Measurements from ENCODE around the gene STAT3. TPM values are rescaled to one million over a fixed set of nuclear protein-coding genes. Genes with fewer than 3 reads are reported as not detected.

Gene STAT3
- total and polyA plus RNA-seq, 2 of the 13 experiments (the other 11 are each of a cell fraction or from before 2014, with no cell fraction given): 61.8 to 62.4 TPM

DNA sequence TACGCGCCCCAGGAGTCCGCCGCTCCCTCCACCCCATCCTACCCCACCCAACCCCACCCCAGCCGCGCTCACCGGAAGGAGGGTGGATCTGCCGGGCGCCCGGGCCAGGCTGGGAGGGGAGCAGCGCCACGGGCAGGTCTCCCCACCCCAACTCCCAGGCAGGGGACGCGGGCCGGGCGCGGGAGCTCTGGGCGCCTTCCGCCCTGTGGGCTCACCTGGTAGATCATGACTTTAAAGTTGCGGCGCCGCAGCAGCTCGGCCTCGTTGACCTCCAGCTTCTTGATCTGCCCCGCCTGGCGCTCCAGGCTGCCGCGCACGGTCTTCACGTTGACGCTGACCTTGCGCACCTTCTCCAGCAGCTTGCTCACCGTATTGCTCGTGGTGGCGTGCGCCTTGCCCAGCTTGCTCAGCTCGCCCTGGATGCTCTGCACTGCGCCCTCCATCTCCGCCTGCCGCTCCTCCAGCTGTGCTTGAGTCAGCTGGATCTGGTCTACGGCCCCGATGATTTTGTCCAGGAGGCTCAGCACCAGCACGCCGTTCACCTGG lies 34.2 kb upstream of the STAT3 start (continued):
- TF ChIP-seq ZNF333 (CRISPR knock-in tag; IDR thresholded peaks at IDR 0.05; ENCODE audit: borderline replicate concordance): peak; percentile 57; the same call in 1 of the 2 replicates
- peak; percentile 34 for TF ChIP-seq ZNF883 (CRISPR knock-in tag; IDR thresholded peaks at IDR 0.05; ENCODE audit: not compliant biosample characterization)
- TF ChIP-seq RXRA (CRISPR knock-in tag; IDR thresholded peaks at IDR 0.05): 0 out of 2 replicates have a peak, but pooled peaks have one; percentile 62
- TF ChIP-seq, protein P1, sequence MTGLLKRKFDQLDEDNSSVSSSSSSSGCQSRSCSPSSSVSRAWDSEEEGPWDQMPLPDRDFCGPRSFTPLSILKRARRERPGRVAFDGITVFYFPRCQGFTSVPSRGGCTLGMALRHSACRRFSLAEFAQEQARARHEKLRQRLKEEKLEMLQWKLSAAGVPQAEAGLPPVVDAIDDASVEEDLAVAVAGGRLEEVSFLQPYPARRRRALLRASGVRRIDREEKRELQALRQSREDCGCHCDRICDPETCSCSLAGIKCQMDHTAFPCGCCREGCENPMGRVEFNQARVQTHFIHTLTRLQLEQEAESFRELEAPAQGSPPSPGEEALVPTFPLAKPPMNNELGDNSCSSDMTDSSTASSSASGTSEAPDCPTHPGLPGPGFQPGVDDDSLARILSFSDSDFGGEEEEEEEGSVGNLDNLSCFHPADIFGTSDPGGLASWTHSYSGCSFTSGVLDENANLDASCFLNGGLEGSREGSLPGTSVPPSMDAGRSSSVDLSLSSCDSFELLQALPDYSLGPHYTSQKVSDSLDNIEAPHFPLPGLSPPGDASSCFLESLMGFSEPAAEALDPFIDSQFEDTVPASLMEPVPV (CRISPR knock-in tag; IDR thresholded peaks at IDR 0.05): peak; percentile 67; the same call in 1 of the 2 replicates
- TF ChIP-seq, protein P2, sequence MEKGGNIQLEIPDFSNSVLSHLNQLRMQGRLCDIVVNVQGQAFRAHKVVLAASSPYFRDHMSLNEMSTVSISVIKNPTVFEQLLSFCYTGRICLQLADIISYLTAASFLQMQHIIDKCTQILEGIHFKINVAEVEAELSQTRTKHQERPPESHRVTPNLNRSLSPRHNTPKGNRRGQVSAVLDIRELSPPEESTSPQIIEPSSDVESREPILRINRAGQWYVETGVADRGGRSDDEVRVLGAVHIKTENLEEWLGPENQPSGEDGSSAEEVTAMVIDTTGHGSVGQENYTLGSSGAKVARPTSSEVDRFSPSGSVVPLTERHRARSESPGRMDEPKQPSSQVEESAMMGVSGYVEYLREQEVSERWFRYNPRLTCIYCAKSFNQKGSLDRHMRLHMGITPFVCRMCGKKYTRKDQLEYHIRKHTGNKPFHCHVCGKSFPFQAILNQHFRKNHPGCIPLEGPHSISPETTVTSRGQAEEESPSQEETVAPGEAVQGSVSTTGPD (CRISPR knock-in tag; IDR thresholded peaks at IDR 0.05): peak; percentile 73; the same call in 1 of the 2 replicates
- no peak for TF ChIP-seq ZNF510 (CRISPR knock-in tag; IDR thresholded peaks at IDR 0.05; ENCODE audit: low read depth)
- TF ChIP-seq CEBPB (IDR thresholded peaks at IDR 0.05; ENCODE audit: borderline replicate concordance, low read depth, low read length): no peak
- TF ChIP-seq, protein P3, sequence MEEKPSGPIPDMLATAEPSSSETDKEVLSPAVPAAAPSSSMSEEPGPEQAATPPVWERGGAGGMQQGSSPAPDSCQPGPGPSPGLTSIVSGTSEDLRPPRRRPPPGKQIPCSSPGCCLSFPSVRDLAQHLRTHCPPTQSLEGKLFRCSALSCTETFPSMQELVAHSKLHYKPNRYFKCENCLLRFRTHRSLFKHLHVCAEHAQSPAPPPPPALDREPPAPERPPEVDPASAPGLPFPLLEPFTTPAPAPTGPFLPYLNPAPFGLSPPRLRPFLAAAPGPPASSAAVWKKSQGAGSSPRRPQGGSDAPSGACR (CRISPR knock-in tag; IDR thresholded peaks at IDR 0.05): peak; percentile 57; the same call in 1 of the 2 replicates
- TF ChIP-seq ZNF615 (CRISPR knock-in tag; IDR thresholded peaks at IDR 0.05; ENCODE audit: borderline replicate concordance): no peak
- peak; percentile 90 for TF ChIP-seq KDM5B (CRISPR knock-in tag; IDR thresholded peaks at IDR 0.05; ENCODE audit: borderline replicate concordance)
- peak; percentile 93; the same call in 1 of the 2 replicates for TF ChIP-seq DNMT1 (CRISPR knock-in tag; IDR thresholded peaks at IDR 0.05)
- peak; percentile 20; the same call in 1 of the 2 replicates for TF ChIP-seq ZNF713 (CRISPR knock-in tag; IDR thresholded peaks at IDR 0.05)
- TF ChIP-seq NFE2L2 (IDR thresholded peaks at IDR 0.05; ENCODE audit: low read length): no peak
- peak; percentile 13 for TF ChIP-seq U2AF1 (optimal IDR thresholded peaks at IDR 0.05; ENCODE audit: low read depth, low read length)
- TF ChIP-seq PAWR (CRISPR knock-in tag; IDR thresholded peaks at IDR 0.05; ENCODE audit: borderline replicate concordance): no peak
- no peak for TF ChIP-seq ZBTB38 (CRISPR knock-in tag; IDR thresholded peaks at IDR 0.05)
- TF ChIP-seq, protein P4, sequence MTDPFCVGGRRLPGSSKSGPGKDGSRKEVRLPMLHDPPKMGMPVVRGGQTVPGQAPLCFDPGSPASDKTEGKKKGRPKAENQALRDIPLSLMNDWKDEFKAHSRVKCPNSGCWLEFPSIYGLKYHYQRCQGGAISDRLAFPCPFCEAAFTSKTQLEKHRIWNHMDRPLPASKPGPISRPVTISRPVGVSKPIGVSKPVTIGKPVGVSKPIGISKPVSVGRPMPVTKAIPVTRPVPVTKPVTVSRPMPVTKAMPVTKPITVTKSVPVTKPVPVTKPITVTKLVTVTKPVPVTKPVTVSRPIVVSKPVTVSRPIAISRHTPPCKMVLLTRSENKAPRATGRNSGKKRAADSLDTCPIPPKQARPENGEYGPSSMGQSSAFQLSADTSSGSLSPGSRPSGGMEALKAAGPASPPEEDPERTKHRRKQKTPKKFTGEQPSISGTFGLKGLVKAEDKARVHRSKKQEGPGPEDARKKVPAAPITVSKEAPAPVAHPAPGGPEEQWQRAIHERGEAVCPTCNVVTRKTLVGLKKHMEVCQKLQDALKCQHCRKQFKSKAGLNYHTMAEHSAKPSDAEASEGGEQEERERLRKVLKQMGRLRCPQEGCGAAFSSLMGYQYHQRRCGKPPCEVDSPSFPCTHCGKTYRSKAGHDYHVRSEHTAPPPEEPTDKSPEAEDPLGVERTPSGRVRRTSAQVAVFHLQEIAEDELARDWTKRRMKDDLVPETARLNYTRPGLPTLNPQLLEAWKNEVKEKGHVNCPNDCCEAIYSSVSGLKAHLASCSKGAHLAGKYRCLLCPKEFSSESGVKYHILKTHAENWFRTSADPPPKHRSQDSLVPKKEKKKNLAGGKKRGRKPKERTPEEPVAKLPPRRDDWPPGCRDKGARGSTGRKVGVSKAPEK (CRISPR knock-in tag; IDR thresholded peaks at IDR 0.05; ENCODE audit: borderline replicate concordance): 0 out of 2 replicates have a peak, but pooled peaks have one; percentile 26
- peak; percentile 39; the same call in 1 of the 2 replicates for TF ChIP-seq ZNF274 (CRISPR knock-in tag; IDR thresholded peaks at IDR 0.05)
- TF ChIP-seq, protein P5, sequence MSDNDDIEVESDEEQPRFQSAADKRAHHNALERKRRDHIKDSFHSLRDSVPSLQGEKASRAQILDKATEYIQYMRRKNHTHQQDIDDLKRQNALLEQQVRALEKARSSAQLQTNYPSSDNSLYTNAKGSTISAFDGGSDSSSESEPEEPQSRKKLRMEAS (IDR thresholded peaks at IDR 0.05): peak; percentile 75
- TF ChIP-seq SMC3 (IDR thresholded peaks at IDR 0.05; ENCODE audit: low read length): no peak
- TF ChIP-seq MZF1 (CRISPR knock-in tag; IDR thresholded peaks at IDR 0.05; ENCODE audit: borderline replicate concordance): peak; percentile 80; the same call in 1 of the 2 replicates
- TF ChIP-seq ZFP36L2 (CRISPR knock-in tag; IDR thresholded peaks at IDR 0.05): no peak
- TF ChIP-seq IRF2 (CRISPR knock-in tag; IDR thresholded peaks at IDR 0.05): peak; percentile 15; the same call in 1 of the 2 replicates
- TF ChIP-seq KDM2A (CRISPR knock-in tag; IDR thresholded peaks at IDR 0.05; ENCODE audit: borderline replicate concordance, low read depth): no peak; the same call in 1 of the 2 replicates
